Body of pancreas (tissue), 4 donors: Measurements from ENCODE around the gene RBMX. TPM values are rescaled to one million over a fixed set of nuclear protein-coding genes. Genes with fewer than 3 reads are reported as not detected.

ENCODE experiments used
- ATAC-seq: fragments of 150-250 bp; one replicate; pipeline ENCODE4 v1.9.1; 2016
- DNase-seq, 4 donors: peaks; one replicate each; pipeline ENCODE4 v3.0.0-alpha.2; 2019
- H3K27ac ChIP-seq, 4 donors: fragments of 200-600 bp; sonication (generic); 1 replicate in 3 of 4; 2 replicates in 1 of 4; pipeline versions ENCODE4 v1.5.1 to v1.6.1; 2016 to 2019; ENCODE audit warnings: mild to moderate bottlenecking in 1 of 4, mixed read lengths in 1 of 4, moderate library complexity in 1 of 4
- H3K27me3 ChIP-seq, 2 donors: fragments of 200-600 bp; sonication (generic); one replicate each; pipeline ENCODE4 v1.6.0; 2016; ENCODE audit warnings: mild to moderate bottlenecking in 1 of 2
- H3K36me3 ChIP-seq, 2 donors: fragments of 200-600 bp; sonication (generic); replicated peaks in 1 of 2; 2 replicates each; pipeline ENCODE4 v1.5.1; 2016; ENCODE audit warnings: low read depth in 2 of 2; ENCODE audit not compliant: insufficient read depth in 1 of 2
- H3K4me1 ChIP-seq: fragments of 200-600 bp; sonication (generic); one replicate; pipeline ENCODE4 v1.6.0; 2016
- H3K4me3 ChIP-seq, 2 donors: fragments of 200-600 bp; sonication (generic); 1 replicate in 1 of 2; 2 replicates in 1 of 2; pipeline ENCODE4 v1.5.1; 2016 to 2019
- H3K9me3 ChIP-seq, 3 donors: fragments of 200-600 bp; sonication (generic); 1 replicate in 2 of 3; 2 replicates in 1 of 3; pipeline ENCODE4 v1.5.1; 2016
- POLR2A ChIP-seq, 3 donors: fragments of 450-650 bp; IDR thresholded peaks; one replicate each; pipeline ENCODE4 v1.6.1; 2016; ENCODE audit warnings: antibody characterized with exemption in 3 of 3, mild to moderate bottlenecking in 2 of 3
- WGBS, 2 donors: methylation state at CpG; one replicate each; pipeline ENCODE4 v1.1.5; 2017; 5-methylcytosine and 5-hydroxymethylcytosine counted together
- intact Hi-C: fragments of 100-400 bp; cut with DNase I; formaldehyde crosslinking; loops from one replicate; pipeline ENCODE4 v1.15.1; 2023
- total RNA-seq, 2 donors: library from RNA; depleted of rRNA; stranded (reverse); fragments of >200 nt; gene quantifications; one replicate each; pipeline ENCODE4 v1.1.0, GENCODE V29; 2016
- TF ChIP-seq, protein P1 (sequence below), 7 experiments: fragments of 450-650 bp in 4 of 7; fragments of 200-600 bp in 3 of 7; sonication (generic) in 3 of 7; IDR thresholded peaks; one replicate each; pipeline ENCODE4 v1.5.1; 2016 to 2019; ENCODE audit warnings: antibody characterized with exemption in 7 of 7

Gene RBMX
- total RNA-seq, 2 donors from 2014 or later, result 120 to 150 TPM

DNA sequence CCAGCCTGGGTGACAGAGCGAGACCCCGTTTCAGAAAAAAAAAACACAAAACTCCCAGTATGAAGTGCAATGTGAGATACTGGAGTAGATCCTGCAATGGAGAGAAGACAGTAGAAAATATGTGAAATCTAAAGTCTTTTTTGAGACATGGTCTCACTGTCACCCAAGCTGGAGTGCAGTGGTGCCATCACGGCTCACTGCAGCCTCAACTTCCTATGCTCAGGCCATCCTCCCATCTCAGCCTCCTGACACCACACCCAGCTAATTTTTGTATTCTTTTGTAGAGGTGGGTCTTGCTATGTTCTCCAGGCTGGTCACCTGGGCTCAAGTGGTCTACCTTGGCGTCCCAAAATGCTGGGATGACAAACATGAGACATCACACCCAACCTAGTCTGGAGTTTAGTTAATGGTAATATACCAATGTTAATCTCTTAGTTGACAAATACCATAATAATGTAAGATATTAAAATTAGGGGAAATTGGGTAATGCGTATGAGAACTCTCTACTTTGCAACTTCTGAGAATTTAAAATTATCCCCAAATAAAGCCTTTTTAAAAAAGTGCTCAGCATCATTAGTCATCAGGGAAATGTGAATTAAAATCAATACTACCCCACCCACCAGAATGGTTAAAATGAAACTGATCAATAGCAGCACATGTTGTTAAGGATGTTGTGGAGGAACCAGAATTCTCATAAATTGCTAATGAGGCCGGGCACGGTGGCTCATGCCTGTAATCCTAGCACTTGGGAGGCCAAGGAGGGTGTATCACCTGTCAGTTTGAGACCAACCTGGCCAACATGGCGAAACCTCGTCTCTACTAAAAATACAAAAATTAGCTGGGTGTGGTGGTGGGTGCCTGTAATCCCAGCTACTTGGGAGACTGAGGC lies 15.0 kb downstream of the RBMX start:
- DNase-seq (no peak), ATAC-seq (no peak)
- no peaks in the 10 kb centered on the region for H3K27me3 ChIP-seq
- H3K27ac ChIP-seq, result no peak overlapping the region
- H3K4me3 ChIP-seq, result no peak overlapping the region
- no peaks in the 10 kb centered on the region for H3K36me3 ChIP-seq
- intact Hi-C loops, result no loop called here
- 69 to 74% methylated on average over 5 to 7 of the region's 9 CpGs for WGBS, 2 donors
- TF ChIP-seq POLR2A (IDR thresholded peaks at IDR 0.05), result no peak
- TF ChIP-seq, protein P1, sequence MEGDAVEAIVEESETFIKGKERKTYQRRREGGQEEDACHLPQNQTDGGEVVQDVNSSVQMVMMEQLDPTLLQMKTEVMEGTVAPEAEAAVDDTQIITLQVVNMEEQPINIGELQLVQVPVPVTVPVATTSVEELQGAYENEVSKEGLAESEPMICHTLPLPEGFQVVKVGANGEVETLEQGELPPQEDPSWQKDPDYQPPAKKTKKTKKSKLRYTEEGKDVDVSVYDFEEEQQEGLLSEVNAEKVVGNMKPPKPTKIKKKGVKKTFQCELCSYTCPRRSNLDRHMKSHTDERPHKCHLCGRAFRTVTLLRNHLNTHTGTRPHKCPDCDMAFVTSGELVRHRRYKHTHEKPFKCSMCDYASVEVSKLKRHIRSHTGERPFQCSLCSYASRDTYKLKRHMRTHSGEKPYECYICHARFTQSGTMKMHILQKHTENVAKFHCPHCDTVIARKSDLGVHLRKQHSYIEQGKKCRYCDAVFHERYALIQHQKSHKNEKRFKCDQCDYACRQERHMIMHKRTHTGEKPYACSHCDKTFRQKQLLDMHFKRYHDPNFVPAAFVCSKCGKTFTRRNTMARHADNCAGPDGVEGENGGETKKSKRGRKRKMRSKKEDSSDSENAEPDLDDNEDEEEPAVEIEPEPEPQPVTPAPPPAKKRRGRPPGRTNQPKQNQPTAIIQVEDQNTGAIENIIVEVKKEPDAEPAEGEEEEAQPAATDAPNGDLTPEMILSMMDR (IDR thresholded peaks at IDR 0.05), result no peak
- H3K4me1 ChIP-seq, result no peaks in the 10 kb centered on the region
- H3K9me3 ChIP-seq, result no peaks in the 10 kb centered on the region

DNA sequence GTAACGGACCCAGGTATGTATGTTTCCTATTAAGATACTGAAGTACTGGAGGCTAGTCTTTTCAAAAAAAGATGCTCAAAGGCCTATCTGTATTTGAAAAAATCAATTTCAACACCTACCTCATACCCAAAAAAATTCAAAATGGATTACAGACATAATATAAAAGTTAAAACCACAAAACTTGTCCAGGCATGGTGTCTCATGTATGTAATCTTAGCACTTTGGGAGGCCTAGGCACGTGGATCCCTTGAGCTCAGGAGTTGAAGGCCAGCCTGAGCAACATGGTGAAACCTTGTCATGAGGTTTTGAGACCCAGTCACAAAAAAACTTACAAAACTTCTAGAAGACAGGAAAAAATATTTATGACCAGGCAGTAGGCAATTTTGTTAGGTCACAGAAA lies 16.7 kb downstream of the RBMX start:
- 91 to 93% methylated on average over 2 of the region's 2 CpGs for WGBS, 2 donors

DNA sequence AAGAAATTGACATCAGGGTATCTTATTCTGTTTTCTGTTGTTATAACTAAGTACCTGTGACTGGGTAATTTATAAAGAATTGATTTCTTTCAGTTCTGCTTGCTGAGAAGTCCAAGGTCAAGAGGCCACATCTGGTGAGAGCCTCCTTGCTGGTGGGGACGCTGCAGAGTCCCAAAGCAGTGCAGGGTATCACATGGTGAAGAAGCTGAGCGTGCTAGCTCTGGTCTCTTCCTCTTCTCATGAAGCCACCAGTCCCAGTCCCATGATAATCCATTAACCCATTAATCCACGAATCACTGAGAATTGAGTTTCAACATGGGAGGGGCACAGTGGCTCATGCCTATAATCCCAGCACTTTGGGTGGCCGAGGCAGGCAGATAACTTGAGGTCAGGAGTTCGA lies 18.0 kb downstream of the RBMX start:
- no peaks in the 10 kb centered on the region for H3K36me3 ChIP-seq
- H3K4me3 ChIP-seq, result no peak overlapping the region
- H3K27ac ChIP-seq, result no peak overlapping the region
- DNase-seq, result no peak
- H3K27me3 ChIP-seq, result no peaks in the 10 kb centered on the region
- no peaks in the 10 kb centered on the region for H3K4me1 ChIP-seq
- H3K9me3 ChIP-seq, result no peaks in the 10 kb centered on the region
- no peak for ATAC-seq
- no peak for TF ChIP-seq POLR2A (IDR thresholded peaks at IDR 0.05)
- TF ChIP-seq, protein P1 (IDR thresholded peaks at IDR 0.05), result no peak
- WGBS, 2 donors, result 46 to 92% methylated on average over 2 to 4 of the region's 5 CpGs
- intact Hi-C loops, result no loop called here

More for the DNA sequence above, 16.7 kb downstream of the RBMX start:
- no peak for ATAC-seq
- DNase-seq, result no peak
- no peaks in the 10 kb centered on the region for H3K36me3 ChIP-seq
- H3K27me3 ChIP-seq, result no peaks in the 10 kb centered on the region
- intact Hi-C loops, result no loop called here
- no peak overlapping the region for H3K4me3 ChIP-seq
- no peaks in the 10 kb centered on the region for H3K9me3 ChIP-seq
- TF ChIP-seq POLR2A (IDR thresholded peaks at IDR 0.05), result no peak
- TF ChIP-seq, protein P1 (IDR thresholded peaks at IDR 0.05), result no peak
- H3K4me1 ChIP-seq, result no peaks in the 10 kb centered on the region
- no peak overlapping the region for H3K27ac ChIP-seq

DNA sequence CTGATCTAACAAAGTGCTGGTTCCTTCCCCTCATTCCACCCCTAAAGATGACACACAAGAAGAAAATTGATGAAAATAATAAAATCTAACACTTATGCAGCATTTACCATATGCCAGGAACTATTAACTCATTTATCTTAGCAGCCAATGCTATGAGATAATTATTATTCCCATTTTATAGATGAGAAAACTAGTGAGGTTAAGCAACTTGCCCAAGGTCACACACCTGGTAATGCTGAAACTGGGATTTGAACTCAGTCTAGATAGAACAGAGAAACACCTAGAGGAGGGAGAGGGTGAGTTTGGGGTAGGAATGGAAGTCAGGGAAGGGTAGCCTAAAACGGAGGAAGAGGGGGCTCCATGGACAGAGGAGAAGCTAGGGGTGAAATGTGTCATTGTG lies 18.6 kb downstream of the RBMX start:
- Histone ChIP-seq H3K27ac (no peak overlapping the region), H3K9me3 (no peaks in the 10 kb centered on the region), H3K27me3 (no peaks in the 10 kb centered on the region), H3K36me3 (no peaks in the 10 kb centered on the region), H3K4me3 (no peak overlapping the region), H3K4me1 (no peaks in the 10 kb centered on the region)
- DNase-seq (no peak), ATAC-seq (no peak)
- intact Hi-C loops, result no loop called here
- 100% methylated on average over 1 of the region's 1 CpG; no CpG with 5 or more reads in 1 of the 2 donors for WGBS, 2 donors
- no peak for TF ChIP-seq POLR2A (IDR thresholded peaks at IDR 0.05)
- TF ChIP-seq, protein P1 (IDR thresholded peaks at IDR 0.05), result no peak
